HG02610 (cell line): ENCODE data around the gene RAB27A.
A peak's percentile ranks its signal among the peaks of the same experiment; 100 is the strongest.
"Not testable (repeated sequence)": the region's sequence is repeated elsewhere in the genome, so short reads cannot be mapped to it uniquely, and the experiment has no call there.

Experiments used
- ATAC-seq: cut with Tn5 transposase; IDR thresholded peaks from one replicate; pipeline ENCODE4 v1.9.1; 2021; ENCODE audit warnings: mild to moderate bottlenecking, moderate library complexity; ENCODE audit not compliant: unreplicated experiment

Gene RAB27A

DNA sequence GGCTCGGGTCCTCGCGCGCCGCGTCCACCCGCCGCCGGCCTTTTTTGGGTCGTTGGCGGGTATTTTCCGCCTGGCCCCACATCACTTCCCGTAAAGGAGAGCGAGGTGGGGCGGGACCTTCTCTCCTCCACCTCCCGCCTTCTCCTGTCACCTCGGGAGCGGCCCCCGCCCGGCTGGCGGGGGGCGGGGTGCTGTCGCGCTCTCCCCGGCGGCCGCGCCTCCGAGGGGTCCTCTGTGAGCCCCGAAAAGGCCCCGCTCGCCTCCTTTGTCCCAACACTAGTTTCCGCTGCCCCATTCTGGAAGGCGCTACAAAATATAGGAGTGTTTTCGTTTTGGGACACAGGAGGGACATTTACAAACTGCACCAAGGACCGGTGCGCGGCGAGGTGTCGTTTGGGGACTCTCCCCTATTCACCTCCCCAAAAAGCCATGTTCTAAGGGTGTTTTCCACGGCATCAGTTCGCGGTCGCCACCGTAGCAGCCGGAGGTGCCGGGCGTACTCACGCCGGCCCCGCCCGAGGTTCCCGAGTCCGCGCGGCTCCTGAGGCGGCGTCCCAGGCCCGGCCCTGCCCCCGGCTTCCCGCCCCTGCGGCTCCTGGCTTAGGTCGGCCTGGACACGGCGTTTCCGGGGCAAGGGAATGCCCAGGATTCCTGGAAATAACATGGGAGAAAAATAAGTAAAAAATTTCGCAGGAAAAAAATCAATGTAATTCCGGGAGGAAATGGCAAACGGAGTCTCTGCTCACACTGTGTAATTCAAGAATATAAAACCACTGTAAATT, at the start of gene RAB27A:
RAB27A (minus strand) TSS at position 68 of the 782 bp plus-strand sequence. CDS start 54,879 bp downstream, outside the sequence.
- peak; percentile 79 for ATAC-seq

DNA sequence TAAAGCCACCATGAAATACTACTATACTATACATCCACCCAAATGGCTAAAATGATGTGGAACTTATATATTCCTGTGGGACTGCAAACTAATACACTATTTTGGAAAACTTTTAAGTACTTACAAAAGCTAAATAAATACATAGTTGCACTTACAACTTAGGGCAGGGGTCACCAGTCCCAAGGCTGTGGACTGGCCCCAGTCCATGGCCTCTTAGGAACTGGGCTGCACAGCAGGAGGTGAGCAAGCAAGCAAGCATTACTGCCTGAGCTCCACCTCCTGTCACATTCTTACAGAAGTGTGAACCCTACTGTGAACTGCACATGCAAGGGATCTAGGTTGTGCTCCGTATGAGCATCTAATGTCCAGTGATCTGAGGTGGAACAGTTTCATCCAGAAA, 47.5 kb upstream of the RAB27A start:
- no peak for ATAC-seq

DNA sequence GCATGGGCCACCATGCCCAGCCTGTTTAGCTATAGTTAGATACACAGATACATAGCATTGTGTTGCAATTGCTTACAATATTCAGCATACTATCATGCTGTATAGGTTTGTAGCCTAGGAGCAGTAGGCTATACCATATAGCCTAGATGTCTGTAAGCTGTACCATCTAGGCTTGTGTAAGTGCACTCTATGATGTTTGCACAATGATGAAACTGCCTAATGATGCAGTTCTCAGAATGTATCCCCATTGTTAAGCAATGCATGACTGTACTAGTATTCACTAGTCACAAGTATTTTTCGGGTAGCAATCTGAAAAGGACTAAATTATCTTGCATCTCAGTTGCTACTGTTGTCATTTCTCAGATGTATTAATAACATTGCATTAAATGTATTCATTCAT, 45.4 kb upstream of the RAB27A start:
- ATAC-seq, result no peak

DNA sequence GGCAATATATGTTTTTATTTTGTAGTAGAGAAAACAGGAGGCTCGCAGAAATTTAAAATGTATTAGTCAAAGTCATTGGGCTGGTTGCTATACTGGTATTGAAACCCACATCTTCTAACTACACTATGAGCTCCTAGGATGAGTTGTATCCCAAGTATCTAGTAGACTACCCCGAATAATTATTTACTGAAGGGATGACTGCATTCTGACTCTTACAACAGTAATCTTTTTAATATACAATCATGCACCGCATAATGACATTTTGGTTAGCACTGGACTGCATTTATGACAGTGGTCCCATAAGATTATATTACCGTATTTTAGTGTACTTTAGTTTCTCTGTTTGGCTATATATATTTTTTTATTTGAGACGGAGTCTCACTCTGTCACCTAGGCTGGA, 44.8 kb upstream of the RAB27A start:
- no peak for ATAC-seq

DNA sequence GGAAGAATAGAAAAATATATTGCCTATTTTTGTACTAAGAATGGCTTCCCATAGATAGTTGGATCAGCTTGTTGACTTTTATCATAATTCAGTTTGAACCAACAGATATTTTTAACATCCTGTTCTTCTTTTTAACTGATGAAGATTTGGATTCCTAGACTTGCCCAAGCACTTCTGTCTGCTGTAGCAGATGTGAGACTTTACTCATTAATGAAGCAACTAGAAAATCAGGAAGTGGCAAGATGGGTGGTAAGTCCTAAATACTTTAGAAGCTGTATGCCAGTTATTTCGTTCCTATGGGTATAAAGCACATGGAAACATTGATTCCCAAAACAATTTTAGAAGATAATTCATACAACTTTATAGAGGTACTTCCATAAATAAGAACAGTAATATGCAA, 37.8 kb upstream of the RAB27A start:
- no peak for ATAC-seq

DNA sequence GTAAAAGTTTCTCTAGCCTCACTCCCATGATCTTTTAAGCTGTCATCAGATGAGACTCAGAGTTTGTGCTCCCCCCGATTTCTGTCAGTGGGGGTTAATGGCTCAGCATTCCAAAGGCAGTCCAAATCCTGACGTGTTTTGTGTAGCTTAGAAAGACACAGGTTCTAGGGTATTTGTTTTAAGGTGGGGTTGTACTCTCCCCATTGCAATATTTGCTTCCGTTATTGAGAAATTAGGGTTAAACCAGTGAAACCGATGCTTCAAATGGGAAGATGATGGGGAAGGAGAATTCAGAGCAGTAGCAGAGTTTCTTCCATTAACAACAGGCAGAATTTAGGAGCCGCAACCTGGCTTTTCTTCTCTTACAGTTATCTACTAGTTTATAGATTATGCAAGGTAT, 32.9 kb upstream of the RAB27A start:
- no peak for ATAC-seq

DNA sequence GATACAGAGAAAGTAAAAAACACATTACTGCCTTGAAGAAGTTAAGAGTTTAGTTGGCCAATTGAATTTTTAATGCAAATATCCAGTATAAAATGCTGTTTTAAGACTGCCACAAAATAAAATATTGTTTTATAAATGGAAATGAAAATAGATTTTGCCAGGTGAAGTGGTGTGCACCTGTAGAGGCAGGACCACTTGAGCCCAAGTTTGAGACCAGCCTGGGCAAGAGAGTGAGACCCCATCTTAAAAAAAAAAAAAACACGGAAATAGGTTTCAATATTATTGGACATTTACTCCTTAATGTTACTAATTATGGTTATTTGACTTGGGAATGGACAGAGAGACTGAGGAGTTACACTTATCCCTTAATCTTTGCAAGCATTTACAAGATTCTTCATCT, 31.4 kb upstream of the RAB27A start:
- ATAC-seq, result no peak

DNA sequence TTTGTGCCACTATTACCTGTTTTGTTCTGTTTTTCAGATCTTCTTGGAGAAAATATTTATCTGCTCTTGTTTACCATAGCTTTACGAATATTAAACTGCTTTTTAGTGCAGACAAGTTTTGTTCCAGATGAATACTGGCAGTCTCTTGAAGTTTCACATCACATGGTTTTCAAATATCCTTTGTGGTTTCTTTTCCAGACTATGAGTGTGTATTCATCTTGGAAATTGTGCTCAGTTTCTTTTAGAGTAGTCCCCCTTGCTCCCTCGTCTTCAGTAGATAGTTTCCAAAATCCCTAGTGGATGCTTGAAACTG, 30.6 kb upstream of the RAB27A start:
- no peak for ATAC-seq

DNA sequence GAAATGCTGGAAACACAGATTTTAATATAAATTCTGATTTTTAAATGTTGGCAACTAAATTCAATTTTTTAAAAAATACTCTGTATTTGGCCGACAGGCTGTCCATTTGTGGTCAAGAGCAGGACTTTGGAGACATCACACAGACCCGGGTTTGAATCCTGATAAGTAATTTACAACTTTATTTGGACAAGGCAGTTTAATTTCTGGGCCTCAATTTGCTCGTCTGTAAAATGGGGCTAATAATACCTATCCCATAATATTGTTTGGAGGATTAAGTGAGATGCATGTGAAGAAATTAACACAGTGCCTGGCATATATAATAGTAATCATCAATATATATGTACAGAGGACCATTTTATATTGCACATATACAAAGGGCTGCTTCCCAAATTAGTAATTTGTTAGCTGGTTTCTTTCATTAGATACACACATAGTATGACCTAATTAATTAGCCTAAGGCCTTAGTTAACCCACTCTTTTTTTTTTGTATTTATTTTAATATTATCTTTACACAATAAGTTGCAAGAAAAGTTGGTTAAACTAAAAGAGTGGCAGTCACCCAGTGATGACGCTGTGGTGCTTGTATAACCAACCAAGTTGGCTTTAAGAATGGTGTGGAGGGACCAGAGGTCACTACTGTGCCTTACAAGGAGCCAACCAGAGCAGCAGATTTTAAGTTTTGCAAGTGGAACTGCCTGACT, 30.1 kb upstream of the RAB27A start:
- peak; percentile 23 for ATAC-seq

DNA sequence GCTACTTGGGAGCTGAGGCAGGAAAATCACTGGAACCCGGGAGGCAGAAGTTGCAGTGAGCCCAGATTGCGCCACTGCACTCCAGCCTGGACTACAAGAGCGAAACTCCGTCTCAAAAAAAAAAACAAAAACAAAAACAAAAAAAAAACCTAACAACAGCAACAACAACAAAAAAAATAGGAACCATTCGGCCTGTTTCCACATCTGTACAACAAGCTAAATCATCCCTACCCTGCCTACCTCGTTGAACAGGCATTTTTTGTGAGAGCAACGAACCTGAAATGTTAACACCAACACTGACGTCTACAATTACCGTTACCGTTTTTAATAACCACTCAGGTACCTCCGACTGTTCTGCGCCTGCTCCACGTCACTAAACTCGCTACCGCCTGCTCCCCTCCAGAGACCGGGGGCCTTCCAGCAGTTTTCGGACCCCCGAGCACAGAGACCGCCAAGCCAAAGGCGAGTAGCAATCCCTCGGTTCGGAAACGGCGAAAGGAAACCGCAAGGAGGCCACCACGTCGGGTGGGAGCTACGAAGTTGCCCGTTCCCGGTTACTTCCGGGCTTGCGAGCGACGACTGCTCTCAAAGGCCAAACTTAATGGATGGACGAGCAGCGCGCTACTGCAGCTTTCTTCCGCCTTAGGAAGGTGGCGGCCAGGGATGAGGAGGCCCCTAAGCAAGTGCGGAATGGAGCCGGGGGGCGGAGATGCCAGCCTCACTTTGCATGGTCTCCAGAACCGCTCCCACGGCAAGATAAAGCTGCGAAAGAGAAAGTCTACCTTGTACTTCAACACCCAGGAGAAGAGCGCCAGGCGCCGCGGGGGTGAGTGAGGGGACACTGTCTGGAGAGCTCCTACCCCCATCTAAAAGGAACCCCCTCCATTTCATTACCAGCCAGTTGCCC, 29.2 kb upstream of the RAB27A start, which contains the start of the genes PIGB and PIGBOS1:
PIGB (plus strand) TSS at position 635 of the 907 bp plus-strand sequence; CDS start at position 664, 29 bp downstream.
PIGBOS1 (minus strand) TSS at position 536 of the 907 bp plus-strand sequence. CDS start 1,331 bp downstream, outside the sequence.
- ATAC-seq, result peak; percentile 93

DNA sequence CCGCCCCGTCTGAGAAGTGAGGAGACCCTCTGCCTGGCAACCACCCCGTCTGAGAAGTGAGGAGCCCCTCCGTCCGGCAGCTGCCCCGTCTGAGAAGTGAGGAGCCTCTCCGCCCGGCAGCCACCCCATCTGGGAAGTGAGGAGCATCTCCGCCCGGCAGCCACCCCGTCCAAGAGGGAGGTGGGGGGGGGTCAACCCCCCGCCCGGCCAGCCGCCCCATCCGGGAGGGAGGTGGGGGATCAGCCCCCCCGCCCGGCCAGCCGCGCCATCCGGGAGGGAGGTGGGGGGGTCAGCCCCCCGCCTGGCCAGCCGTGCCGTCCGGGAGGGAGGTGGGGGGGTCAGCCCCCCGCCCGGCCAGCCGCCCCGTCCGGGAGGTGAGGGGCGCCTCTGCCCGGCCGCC, 13.2 kb upstream of the RAB27A start:
- not testable (repeated sequence) for ATAC-seq

DNA sequence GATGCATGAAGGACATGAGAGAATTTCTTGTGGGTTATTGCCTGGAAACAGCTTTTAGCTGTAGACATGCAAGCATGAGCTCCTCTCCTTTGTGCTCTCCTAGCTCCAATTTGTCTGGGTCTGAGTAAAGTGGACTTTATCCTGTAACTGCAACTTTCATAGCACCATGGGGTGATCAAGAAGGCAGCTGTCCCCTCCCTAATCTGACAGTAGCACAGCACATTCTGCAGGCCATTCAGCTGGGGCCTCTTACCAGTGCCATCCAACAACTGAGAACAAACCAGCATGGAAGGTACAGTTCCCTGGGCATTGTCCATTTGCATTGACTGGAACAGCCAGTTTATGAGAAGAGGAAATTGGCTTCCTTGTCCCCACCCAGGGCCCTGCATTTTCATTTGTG, 7.7 kb upstream of the RAB27A start:
- ATAC-seq, result no peak

DNA sequence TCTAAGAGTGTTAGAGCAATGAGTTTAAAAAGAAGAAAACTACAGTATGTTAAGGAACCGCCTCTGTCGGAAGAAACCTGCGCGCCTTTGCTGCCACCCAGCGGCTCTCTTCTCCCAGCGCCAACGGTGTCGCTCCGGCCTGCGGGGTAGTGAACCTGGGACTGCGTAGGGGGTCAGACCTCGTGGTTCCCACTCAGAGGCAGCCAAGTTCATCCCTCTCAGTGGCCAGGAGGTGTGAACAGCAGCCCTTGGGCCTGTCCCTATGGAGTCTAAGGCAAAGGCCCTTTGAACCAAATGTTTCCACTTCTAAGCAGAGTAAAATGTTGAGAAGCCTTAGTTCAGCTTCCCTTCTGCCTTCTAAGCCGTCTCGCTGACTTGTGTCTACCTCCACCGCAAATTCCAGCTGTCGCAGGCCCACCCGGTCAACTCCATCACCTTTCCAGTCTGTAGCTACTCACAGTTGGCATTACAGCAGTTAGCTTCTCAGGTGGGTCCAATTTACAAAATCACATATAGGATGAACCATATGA, 980 bp upstream of the RAB27A start:
- peak; percentile 73 for ATAC-seq

DNA sequence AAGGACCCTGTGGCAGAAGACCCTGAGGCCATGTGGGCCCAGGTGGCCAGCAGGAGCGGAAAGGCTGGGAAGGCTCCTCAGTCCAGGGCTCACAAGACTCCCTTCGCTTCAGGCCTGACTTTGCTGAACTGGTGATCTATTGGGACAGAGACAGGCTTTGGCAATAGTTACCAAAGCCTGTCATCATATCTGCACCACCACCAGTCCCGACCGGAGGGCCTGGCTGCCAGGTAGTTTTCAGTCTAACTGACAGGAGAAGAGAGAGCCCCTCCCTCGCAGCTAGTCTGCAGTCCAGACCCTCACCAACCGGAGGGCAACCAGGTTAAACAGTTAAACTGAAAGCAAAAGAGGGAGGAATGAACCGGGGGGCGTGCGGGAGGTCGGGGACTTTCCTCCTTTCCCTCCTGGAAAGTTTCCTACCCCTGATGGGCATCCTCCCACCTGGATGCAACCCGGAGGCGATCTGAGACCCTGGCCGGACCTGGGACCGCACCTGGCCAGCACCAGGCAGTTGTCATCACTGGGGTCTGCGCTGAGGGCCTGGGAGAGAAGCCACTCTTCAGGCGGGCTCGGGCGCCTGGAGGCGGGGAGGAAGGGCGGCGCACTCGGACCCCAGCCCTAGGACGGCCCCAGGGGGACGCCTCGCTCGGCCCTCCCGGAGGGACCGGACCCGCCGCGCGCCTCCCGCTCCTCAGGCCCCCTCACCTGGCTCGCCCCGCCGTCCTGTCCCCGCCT, 435 bp downstream of the RAB27A start:
- ATAC-seq, result peak; percentile 33

DNA sequence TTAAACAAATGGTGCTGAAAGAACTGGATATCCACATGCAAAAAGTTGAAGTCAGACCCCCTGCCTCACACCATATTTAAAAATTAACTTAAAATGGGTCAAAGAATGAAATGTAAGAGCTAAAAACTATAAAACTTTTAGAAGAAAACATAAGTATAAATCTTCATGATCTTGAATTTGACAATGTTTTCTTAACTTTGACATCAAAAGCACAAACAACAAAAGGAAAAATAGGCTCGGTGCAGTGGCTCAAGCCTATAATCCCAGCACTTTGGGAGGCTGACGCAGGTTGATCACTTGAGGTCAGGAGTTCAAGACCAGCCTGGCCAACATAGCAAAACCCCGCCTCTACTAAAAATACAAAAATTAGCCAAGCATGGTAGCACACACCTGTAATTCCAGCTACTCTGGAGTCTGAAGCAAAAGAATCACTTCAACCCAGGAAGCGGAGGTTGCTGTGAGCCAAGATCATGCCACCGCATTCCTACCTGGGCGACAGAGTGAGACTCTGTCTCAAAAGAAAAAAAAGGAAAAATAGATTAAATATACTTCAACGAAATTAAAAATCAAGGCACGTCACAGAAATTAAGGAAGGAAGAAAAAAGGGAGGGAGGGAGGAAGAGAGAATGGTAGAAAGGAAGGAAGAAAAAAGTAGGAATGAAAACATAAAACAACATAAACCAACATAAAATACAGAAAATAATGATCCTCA, 1.5 kb downstream of the RAB27A start:
- no peak for ATAC-seq

DNA sequence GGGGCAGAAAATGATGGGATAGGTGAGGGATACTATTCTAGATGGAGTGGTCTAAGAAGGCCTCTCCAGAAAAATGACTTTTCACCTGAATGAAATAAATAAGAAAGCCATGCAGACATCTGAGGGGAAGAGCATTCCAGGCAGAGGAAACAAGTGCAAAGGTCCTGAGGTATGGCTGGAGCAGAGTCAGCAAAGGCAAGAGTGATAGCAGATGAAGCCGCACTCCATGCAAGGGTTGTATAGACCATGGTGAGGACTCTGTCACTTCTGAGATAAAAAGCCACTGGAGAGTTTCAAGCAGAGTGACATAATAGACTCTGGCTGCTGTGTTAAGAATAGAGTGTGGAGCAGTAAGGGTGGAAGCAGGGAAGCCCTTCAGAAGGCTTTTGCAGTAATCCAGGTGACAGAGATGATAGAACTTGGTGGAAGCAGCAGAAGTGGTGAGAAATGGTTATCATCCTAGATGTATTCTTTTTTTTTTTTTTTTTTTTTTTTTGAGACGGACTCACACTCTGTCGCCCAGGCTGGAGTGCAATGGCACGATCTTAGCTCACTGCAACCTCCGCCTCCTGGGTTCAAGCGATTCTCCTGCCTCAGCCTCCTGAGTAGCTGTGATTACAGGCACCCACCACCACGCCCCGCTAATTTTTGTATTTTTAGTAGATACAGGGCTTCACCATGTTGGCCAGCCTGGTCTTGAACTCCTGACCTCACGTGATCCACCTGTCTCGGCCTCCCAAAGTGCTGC, 3.0 kb downstream of the RAB27A start:
- not testable (repeated sequence) for ATAC-seq

DNA sequence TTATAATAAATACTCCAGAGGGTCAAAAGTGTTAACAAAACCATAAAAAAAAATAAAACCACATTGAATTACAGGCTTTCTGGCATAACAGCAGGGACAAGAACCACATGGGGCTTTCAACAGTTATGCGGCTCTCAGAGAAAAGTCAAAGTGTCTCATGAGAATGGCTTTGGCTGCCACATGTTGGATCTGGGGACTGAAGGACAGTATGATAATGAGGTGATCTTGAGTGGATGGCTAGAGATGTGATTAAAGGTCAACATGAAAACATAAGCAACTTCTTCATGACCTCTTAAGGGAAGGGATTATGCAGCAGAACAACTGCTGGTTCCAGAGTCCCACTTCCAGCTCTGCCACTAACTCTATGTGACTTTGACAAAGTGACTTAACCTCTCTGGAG, 5.2 kb downstream of the RAB27A start:
- no peak for ATAC-seq

DNA sequence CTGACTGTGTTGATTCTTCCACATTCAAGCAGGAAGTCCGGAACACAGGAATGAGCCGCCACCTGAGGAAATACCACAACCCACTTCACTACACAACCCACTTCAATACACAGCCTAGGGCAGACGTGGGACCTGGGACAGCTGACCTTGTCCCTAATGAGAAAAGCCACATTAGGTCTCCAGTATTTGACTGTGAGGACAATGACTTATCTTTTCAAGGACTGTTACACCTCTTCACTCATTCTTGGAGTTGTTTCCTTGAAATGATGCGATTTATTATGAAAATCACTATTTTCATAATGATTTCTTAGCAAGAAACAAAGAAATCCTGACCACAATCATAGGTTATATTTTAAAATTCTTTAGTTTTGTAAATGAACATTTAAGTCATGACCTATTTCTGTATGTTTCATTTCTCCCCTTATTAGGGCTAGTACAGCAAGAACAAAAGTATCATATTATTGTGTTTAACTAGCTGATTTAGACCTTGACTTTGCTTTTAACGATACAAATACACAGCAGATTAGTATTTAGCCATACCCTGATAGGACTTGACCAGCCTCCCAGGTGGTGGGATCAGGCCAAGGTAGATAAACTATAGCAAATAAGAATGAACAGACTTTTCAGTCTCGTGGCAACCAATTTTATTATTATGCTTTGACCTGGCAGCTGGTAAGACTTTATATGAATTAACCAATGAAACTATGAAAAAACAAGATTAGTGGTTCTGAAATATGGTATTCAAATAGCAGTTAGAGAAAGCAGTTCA, 6.0 kb downstream of the RAB27A start:
- ATAC-seq, result no peak
